Astrocyte (in vitro differentiated cells and primary cell): ENCODE results near the gene MYOF.

Experiments used
- CTCF ChIP-seq: IDR thresholded peaks from 2 replicates; pipeline ENCODE4 v1.5.1; 2011; ENCODE audit warnings: low read depth, mild to moderate bottlenecking, inconsistent platforms, low read length, moderate library complexity; ENCODE audit not compliant: insufficient read depth
- EZH2 ChIP-seq: IDR thresholded peaks from 2 replicates; pipeline ENCODE4 v1.6.1; 2012; ENCODE audit warnings: mild to moderate bottlenecking, low read length, inconsistent platforms; ENCODE audit not compliant: insufficient read depth

GRCh38 chr10:93498166-93498565 is 16.0 kb upstream of the MYOF start:
- no peak for TF ChIP-seq EZH2
- TF ChIP-seq CTCF, result no peak
